DMS79 (cell line): Measurements from ENCODE around the gene IGF2BP3.
"Not testable (repeated sequence)": the region's sequence is repeated elsewhere in the genome, so short reads cannot be mapped to it uniquely, and the experiment has no call there.

Experiments used
- DNase-seq: peaks from one replicate; lab custom pipeline; 2025; lab: John Stamatoyannopoulos, UW

Gene IGF2BP3

DNA sequence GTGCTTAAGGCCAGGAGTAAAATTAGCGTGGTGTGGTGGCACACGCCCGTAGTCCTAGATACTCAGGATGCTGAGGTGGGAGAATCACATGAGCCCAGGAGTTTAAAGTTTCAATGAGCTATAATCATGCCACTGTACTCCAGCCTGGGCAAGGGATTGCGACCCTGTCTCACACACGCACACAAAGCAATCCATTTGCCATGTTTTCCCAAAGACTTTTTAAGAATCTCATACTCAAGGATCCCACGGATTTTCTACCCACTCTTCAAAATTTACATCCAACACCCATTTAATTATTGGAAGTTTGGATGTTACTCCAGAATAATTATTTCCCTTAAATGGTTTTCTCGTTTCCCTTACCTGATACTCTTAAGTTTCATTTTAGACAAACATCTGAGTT lies 47.9 kb downstream of the IGF2BP3 start:
- no peak for DNase-seq

- no peak for DNase-seq
These were observed 50.4 kb downstream of the IGF2BP3 start for GRCh38 chr7:23419845-23420244.

DNA sequence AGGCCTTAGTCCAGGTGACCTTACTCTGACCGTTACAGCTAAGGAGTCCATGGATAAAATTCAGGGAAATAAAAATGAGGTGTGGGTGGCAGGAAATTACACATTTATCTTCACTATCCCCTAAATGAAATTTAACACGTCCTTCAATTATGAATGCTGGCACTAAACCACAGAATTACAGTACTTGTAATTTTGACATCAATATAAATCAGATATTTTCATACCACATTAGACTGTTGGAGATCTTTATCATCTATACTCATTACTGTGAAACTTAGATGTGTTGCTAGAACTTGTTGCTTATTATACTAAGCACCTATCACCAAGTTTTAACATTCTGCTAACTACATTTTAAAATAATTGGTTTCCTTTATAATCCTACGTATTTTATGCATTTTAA lies 51.1 kb downstream of the IGF2BP3 start:
- DNase-seq: no peak

GRCh38 chr7:23418046-23418445 lies 52.2 kb downstream of the IGF2BP3 start:
- DNase-seq: no peak

DNA sequence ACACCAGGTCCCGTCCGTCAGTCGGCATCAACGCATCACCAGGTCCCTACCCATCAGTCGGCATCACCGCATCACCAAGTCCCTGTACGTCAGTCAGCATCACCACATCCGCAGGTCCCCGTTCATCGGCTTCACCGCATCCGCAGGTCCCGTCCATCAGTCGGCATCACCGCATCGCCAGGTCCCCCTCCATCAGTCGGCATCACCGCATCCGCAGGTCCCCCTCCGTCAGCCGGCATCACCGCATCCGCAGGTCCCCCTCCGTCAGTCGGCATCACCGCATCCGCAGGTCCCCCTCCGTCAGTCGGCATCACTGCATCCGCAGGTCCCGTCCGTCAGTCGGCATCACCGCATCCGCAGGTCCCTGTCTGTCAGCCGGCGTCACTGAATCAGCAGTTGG lies 55.1 kb downstream of the IGF2BP3 start:
- no peak for DNase-seq

GRCh38 chr7:23410446-23411183 lies 59.7 kb downstream of the IGF2BP3 start:
- no peak for DNase-seq

- not testable (repeated sequence) for DNase-seq
These were observed 63.7 kb downstream of the IGF2BP3 start for GRCh38 chr7:23406564-23406963.

GRCh38 chr7:23405240-23405618 lies 65.1 kb downstream of the IGF2BP3 start:
- no peak for DNase-seq

DNA sequence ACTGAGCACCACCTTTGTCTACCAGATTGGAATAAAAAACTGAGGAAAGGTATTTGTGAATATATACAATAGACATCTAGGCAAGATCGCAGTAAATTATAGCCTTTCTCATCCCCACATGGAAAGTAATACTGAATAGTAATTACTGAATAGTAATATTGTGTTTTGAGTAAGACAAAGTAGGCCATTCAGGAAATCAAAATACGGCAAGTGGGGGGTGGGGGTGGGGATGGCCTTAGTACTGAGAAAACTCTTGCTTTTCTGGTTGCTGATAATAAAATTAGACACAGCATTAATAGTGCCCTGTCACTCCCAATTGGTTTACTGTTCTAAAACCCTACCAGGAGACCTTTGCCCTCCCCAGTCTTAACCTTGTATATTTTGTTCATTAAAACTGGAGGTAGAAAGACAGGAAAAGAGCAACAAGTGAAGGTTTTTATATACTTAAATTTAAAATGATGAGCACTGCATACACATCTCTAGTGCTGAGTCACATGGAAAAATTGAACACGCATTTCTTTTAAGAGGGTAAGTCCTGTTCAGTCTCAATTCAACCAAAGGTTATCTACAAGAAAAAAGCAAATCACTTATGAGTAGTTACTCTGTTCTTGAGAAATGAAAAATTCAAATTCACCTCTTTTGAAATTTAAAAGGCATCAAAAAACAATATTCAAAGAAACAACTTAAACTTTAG lies 65.6 kb downstream of the IGF2BP3 start:
- no peak for DNase-seq

- no peak for DNase-seq
These were observed 66.3 kb downstream of the IGF2BP3 start for GRCh38 chr7:23403970-23404369.

- not testable (repeated sequence) for DNase-seq
These were observed 72.2 kb downstream of the IGF2BP3 start for GRCh38 chr7:23398090-23398489.

- no peak for DNase-seq
These were observed 73.0 kb downstream of the IGF2BP3 start for GRCh38 chr7:23397241-23397640.

- no peak for DNase-seq
These were observed 73.9 kb downstream of the IGF2BP3 start for GRCh38 chr7:23396222-23397015.

GRCh38 chr7:23394488-23395171 lies 75.7 kb downstream of the IGF2BP3 start:
- peak; percentile 37 for DNase-seq

GRCh38 chr7:23393636-23394035 lies 76.7 kb downstream of the IGF2BP3 start:
- DNase-seq: no peak

DNA sequence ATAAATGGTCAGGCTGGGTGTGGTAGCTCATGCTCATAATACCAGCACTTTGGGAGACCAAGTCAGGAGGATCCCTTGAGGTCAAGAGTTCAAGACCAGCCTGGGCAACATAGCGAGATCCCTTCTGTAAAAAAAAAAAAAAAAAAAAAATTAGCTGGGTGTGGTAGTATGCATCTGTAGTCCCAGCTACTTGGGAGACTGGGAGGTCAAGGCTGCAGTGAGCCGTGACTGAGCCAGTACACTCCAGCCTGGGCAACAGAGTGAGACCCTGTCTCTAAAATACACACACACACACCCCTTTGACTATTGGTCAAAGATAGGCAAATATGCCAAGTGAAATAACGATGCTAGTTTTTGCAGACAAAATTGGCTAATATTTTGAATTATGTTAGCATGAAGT lies 80.6 kb downstream of the IGF2BP3 start:
- DNase-seq: no peak

DNA sequence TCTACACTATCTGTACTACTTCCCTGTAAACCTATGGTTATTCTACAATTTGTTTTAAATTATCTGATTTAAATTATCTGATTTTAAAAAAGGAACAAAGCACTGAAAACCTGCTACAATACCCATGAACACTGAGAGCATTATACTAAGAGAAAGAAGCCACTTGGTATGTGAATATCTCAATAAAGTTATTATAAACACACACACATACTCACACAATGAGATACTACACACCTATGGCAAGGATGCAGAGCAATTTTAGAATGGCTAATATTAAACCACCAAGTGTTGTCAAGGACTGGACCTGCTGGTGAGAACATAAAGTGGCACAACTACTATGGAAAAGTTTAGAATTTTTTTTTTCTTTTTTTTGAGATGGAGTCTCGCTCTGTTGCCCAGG lies 82.7 kb downstream of the IGF2BP3 start:
- no peak for DNase-seq

DNA sequence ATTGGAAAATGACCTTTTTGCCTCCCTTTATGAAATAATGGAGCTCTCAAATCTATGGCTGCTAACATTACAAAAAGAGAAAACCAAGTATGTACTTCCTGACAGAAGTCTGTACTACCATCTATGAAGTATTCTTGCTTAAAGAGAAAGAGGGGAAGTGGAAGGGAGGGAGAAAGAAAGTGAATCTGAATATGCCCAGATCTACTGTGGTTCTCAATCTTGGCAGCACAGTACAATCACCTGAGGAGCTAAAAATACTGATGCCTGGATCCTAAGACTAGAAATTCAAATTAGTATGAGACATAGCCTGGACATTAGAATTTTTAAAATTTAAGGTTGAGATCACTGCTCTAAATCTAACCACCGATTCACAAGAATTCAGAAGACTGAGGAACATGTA lies 85.2 kb downstream of the IGF2BP3 start:
- DNase-seq: no peak

DNA sequence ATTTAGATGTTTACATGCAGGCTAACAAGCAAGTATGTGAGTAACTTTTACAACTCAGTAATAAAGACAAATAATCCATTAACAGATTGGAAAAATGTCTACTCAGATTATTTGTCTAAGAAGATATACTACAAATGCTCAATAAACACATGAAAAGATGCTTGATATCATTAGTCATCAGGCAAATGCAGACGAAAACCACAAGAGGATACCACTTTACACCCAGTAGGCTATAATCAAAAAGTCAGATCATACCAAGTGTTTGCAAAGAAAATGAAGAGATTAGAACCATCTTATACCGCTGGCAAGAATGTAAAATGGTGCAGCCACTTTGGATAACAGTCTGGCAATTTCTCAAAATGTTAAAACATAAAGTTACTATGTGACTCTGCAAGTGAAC lies 87.1 kb downstream of the IGF2BP3 start:
- no peak for DNase-seq

DNA sequence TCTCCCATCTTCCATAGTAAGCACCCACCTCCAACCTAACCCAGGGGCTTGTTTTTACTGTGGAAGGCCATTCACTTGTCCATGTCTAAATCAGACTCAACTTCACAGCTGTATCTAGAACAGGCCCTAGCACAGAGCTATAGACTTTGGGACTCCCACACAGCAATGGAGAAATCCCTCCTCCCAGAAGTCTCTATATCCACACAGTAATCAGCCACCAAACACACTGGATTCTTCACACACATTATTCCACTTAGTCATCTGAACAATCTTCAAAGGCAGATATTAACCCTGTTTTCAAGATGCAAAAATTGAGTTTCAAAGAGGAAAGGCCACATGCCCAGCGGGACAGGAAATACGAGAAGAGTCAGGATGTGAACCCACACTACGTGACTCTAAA lies 89.3 kb downstream of the IGF2BP3 start:
- DNase-seq: no peak

DNA sequence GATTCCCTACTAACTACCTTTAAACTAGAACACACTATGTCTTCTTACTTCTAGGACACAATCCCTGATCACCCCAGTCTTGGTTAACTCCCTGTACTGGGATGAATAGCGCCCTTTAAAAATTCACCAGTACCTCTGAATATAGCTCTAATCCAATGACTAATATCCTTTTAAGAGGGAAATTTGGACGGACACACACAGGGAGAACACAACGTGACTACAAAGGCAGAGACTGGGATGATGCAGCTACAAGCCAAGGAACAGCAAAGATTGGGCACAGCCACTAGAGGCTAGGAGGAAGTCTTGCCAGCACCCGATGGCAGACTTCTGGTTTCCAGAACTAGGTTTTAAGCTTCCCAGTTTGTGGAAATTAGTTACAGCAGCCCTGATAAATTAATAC lies 89.7 kb downstream of the IGF2BP3 start:
- no peak for DNase-seq

DNA sequence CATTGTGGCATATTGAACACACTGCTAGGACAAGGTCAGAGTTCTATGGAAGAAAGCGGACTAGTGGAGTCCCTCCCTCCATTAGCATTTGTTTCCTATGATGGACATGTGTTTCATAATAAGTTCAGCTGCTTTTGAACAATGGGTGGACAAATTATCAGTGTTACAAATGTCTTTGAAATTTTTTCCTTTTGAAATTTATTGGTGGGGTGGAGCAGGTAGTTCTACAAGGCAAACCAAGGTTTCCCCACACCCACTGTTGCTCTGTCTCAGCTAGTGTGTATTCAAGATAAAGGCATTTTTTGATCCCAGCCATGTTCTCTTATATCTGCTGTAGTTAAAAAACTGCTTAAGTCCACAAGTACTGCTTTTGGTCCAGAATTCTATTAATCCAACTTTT lies 91.3 kb downstream of the IGF2BP3 start:
- DNase-seq: no peak
